HepG2 (cell line): Measurements from ENCODE around the gene LDLRAD3. TPM values are rescaled to one million over a fixed set of nuclear protein-coding genes. Genes with fewer than 3 reads are reported as not detected.

Experiments used
- ATAC-seq: fragments of 200-7000 bp; cut with Tn5 transposase; 3 replicates; pipeline ENCODE4 v1.9.1; 2020; ENCODE audit warnings: mild to moderate bottlenecking, moderate library complexity
- BruUV-seq: library from RNA; stranded (reverse); fragments of 400-500 nt; replicated peaks from 2 replicates; lab custom pipeline; 2021; lab: Mats Ljungman, UMichigan
- CTCF ChIA-PET: fragments of 300-600 bp; formaldehyde crosslinking; extraction: SDS; loops from one replicate; lab custom pipeline; 2021; ENCODE audit warnings: low total read pairs, inconsistent platforms, low intra/inter-chr PET ratio; lab: Yijun Ruan, JAX
- POLR2A ChIA-PET: fragments of 350-600 bp; sonication (Branson Sonifier 250); formaldehyde crosslinking; loops from one replicate; lab custom pipeline; 2020; ENCODE audit warnings: antibody characterized with exemption, inconsistent platforms; lab: Yijun Ruan, JAX
- DNase-seq: peaks from one replicate; pipeline ENCODE4 v3.0.0-alpha.2; 2015; ENCODE audit warnings: low spot score
- FAIRE-seq: peaks from 3 replicates; lab custom pipeline; 2011; peaks lifted over from hg19 to GRCh38; lab: Jason Lieb, UNC
- H2AFZ ChIP-seq: one replicate; pipeline ENCODE4 v1.6.1; 2011; ENCODE audit warnings: low read length, inconsistent platforms
- H3K27ac ChIP-seq: fragments of 300-600 bp; 3 replicates; pipeline ENCODE4 v1.8.0; 2011; ENCODE audit warnings: mixed run types, mild to moderate bottlenecking, mixed read lengths, low read length, inconsistent platforms; ENCODE audit not compliant: insufficient read depth; ENCODE audit errors: extremely low read length
- H3K27me3 ChIP-seq, 2 experiments: fragments of 200-600 bp in 1 of 2; 2 replicates in 1 of 2; 3 replicates in 1 of 2; pipeline versions ENCODE4 v1.6.0 to v1.8.0; 2011; ENCODE audit warnings: low read length in 2 of 2, mild to moderate bottlenecking in 2 of 2, moderate library complexity in 2 of 2, inconsistent platforms in 1 of 2; ENCODE audit not compliant: insufficient read depth in 2 of 2, control insufficient read depth in 1 of 2
- H3K36me3 ChIP-seq, 2 experiments: fragments of 200-600 bp in 1 of 2; replicated peaks in 1 of 2; 2 replicates in 1 of 2; 3 replicates in 1 of 2; pipeline versions ENCODE4 v1.5.1 to v1.8.0; 2011; ENCODE audit warnings: low read length in 2 of 2, inconsistent platforms in 1 of 2; ENCODE audit not compliant: insufficient read depth in 2 of 2, control insufficient read depth in 1 of 2
- H3K4me1 ChIP-seq: 2 replicates; pipeline ENCODE4 v1.5.1; 2012; ENCODE audit warnings: low read length, inconsistent platforms; ENCODE audit not compliant: insufficient read depth
- H3K4me2 ChIP-seq: 2 replicates; pipeline ENCODE4 v1.6.0; 2011; ENCODE audit warnings: low read depth, low read length, inconsistent platforms
- H3K4me3 ChIP-seq, 3 experiments: fragments of 200-600 bp in 1 of 3; sonication (generic), shearing (Covaris generic) in 1 of 3; replicated peaks in 1 of 3; 2 replicates each; pipeline ENCODE4 v1.5.1; 2011 to 2016; ENCODE audit warnings: low read length in 3 of 3, inconsistent platforms in 2 of 3, low read depth in 2 of 3, mild to moderate bottlenecking in 2 of 3, control low read depth in 1 of 3, mixed read lengths in 1 of 3; ENCODE audit not compliant: insufficient read depth in 1 of 3
- H3K79me2 ChIP-seq: one replicate; pipeline ENCODE4 v1.6.1; 2011; ENCODE audit warnings: low read length, inconsistent platforms; ENCODE audit not compliant: insufficient read depth
- H3K9ac ChIP-seq: 2 replicates; pipeline ENCODE4 v1.6.0; 2011; ENCODE audit warnings: mild to moderate bottlenecking, low read depth, low read length, inconsistent platforms; ENCODE audit not compliant: insufficient read depth
- H3K9me3 ChIP-seq: 2 replicates; pipeline ENCODE4 v1.5.1; 2012; ENCODE audit warnings: mild to moderate bottlenecking, low read length
- H4K20me1 ChIP-seq: 2 replicates; pipeline ENCODE4 v1.6.0; 2011; ENCODE audit warnings: inconsistent platforms, mild to moderate bottlenecking, low read length, moderate library complexity; ENCODE audit not compliant: insufficient read depth
- CBX2 ChIP-seq, 2 experiments: fragments of 200-600 bp in 1 of 2; sonication (generic); formaldehyde crosslinking in 1 of 2; IDR thresholded peaks; 2 replicates each; pipeline versions ENCODE4 v1.7.0 to v1.8.1; 2018 to 2022; ENCODE audit warnings: low read depth in 2 of 2, low read length in 1 of 2, mild to moderate bottlenecking in 1 of 2, missing genetic modification reagents in 1 of 2
- FOXP1 ChIP-seq, 2 experiments: fragments of 450-650 bp in 1 of 2; IDR thresholded peaks; 2 replicates each; pipeline ENCODE4 v1.6.1; 2017 to 2018; ENCODE audit warnings: antibody characterized with exemption in 1 of 2
- HNRNPL ChIP-seq: fragments of 200-400 bp; formaldehyde crosslinking; IDR thresholded peaks from 2 replicates; pipeline ENCODE4 v1.6.1; 2017; ENCODE audit warnings: mild to moderate bottlenecking, low read depth, low read length
- HOMEZ ChIP-seq: IDR thresholded peaks from 2 replicates; pipeline ENCODE4 v1.6.1; 2016; ENCODE audit warnings: low read depth
- JDP2 ChIP-seq: sonication (generic); formaldehyde crosslinking; IDR thresholded peaks from 2 replicates; pipeline ENCODE4 v1.8.1; 2022; ENCODE audit warnings: missing genetic modification reagents, borderline replicate concordance
- MED8 ChIP-seq: sonication (generic); formaldehyde crosslinking; IDR thresholded peaks from 2 replicates; pipeline ENCODE4 v1.8.1; 2023; ENCODE audit warnings: mild to moderate bottlenecking, missing genetic modification reagents; ENCODE audit not compliant: insufficient replicate concordance
- NAIF1 ChIP-seq: sonication (generic); formaldehyde crosslinking; IDR thresholded peaks from 2 replicates; pipeline ENCODE4 v1.5.0; 2020; ENCODE audit warnings: mild to moderate bottlenecking, missing genetic modification reagents, borderline replicate concordance
- PRMT3 ChIP-seq: sonication (generic); formaldehyde crosslinking; IDR thresholded peaks from 2 replicates; pipeline ENCODE4 v1.8.1; 2022; ENCODE audit warnings: low read depth, mild to moderate bottlenecking, moderate library complexity, missing genetic modification reagents, borderline replicate concordance
- SATB2 ChIP-seq: sonication (generic); formaldehyde crosslinking; IDR thresholded peaks from 2 replicates; pipeline ENCODE4 v1.5.0; 2020; ENCODE audit warnings: missing genetic modification reagents
- SNAI1 ChIP-seq: sonication (generic); formaldehyde crosslinking; IDR thresholded peaks from 2 replicates; pipeline ENCODE4 v1.5.0; 2020; ENCODE audit warnings: mild to moderate bottlenecking, missing genetic modification reagents, borderline replicate concordance
- TP53 ChIP-seq: sonication (generic); formaldehyde crosslinking; conservative IDR thresholded peaks from 2 replicates; pipeline ENCODE4 v1.4.0; 2020; ENCODE audit warnings: missing genetic modification reagents
- ZC3H4 ChIP-seq: sonication (generic); formaldehyde crosslinking; IDR thresholded peaks from 2 replicates; pipeline ENCODE4 v1.4.0; 2020; ENCODE audit warnings: missing genetic modification reagents, borderline replicate concordance
- ZFY ChIP-seq: sonication (generic); formaldehyde crosslinking; IDR thresholded peaks from 2 replicates; pipeline ENCODE4 v1.4.0; 2020; ENCODE audit warnings: missing genetic modification reagents
- ZNF234 ChIP-seq: sonication (generic); formaldehyde crosslinking; conservative IDR thresholded peaks from 2 replicates; pipeline ENCODE4 v1.5.1; 2020; ENCODE audit warnings: mild to moderate bottlenecking, missing genetic modification reagents
- ZNF3 ChIP-seq: IDR thresholded peaks from 2 replicates; pipeline ENCODE4 v1.7.0; 2017; ENCODE audit warnings: inconsistent platforms
- ZNF549 ChIP-seq: sonication (generic); formaldehyde crosslinking; IDR thresholded peaks from 2 replicates; pipeline ENCODE4 v1.5.0; 2020; ENCODE audit warnings: missing genetic modification reagents
- ZNF891 ChIP-seq: sonication (generic); formaldehyde crosslinking; IDR thresholded peaks from 2 replicates; pipeline ENCODE4 v1.5.0; 2020; ENCODE audit warnings: mild to moderate bottlenecking, missing genetic modification reagents
- WGBS: methylation state at CpG from one replicate; pipeline ENCODE4 v1.1.6; 2017; ENCODE audit warnings: low lambda C conversion rate; 5-methylcytosine and 5-hydroxymethylcytosine counted together
- in situ Hi-C: cut with HindIII; loops from 2 replicates; pipeline ENCODE4 v1.10.0; 2017; ENCODE audit warnings: low pct_unique_long_range_greater_than_20kb; ENCODE audit not compliant: extremely low pct_ligation_motif_present
- intact Hi-C: fragments of 100-400 bp; cut with micrococcal nuclease; formaldehyde crosslinking; loops from one replicate; pipeline ENCODE4 v1.10.0; 2022; ENCODE audit not compliant: unreplicated experiment
- polyA plus RNA-seq, 8 experiments: library from polyadenylated mRNA; depleted of rRNA in 3 of 8; stranded (reverse) in 7 of 8; unstranded in 1 of 8; fragments of >200 nt; fragmentation: Illumina TruSeq in 4 of 8; extraction: Trizol in 4 of 8; gene quantifications; 2 replicates each; pipeline versions ENCODE4 v1.2.1 to v1.2.3, GENCODE V29; 2011 to 2016; ENCODE audit warnings: low read depth in 4 of 8, missing spikeins in 1 of 8, mixed read lengths in 1 of 8; ENCODE audit not compliant: insufficient read depth in 1 of 8
- total RNA-seq, 5 experiments: library from RNA; depleted of rRNA; stranded (reverse); fragments of >200 nt; fragmentation: Illumina TruSeq; extraction: Trizol; gene quantifications; 2 replicates each; pipeline ENCODE4 v1.2.3, GENCODE V29; 2016; ENCODE audit warnings: low read depth in 1 of 5
- TF ChIP-seq, protein P1 (sequence below): sonication (generic); formaldehyde crosslinking; IDR thresholded peaks from 2 replicates; pipeline ENCODE4 v1.4.0; 2020; ENCODE audit warnings: missing genetic modification reagents

Gene LDLRAD3
- total and polyA plus RNA-seq, 2 of the 13 experiments (the other 11 are each of a cell fraction or from before 2014, with no cell fraction given) = 0.50 to 0.60 TPM

DNA sequence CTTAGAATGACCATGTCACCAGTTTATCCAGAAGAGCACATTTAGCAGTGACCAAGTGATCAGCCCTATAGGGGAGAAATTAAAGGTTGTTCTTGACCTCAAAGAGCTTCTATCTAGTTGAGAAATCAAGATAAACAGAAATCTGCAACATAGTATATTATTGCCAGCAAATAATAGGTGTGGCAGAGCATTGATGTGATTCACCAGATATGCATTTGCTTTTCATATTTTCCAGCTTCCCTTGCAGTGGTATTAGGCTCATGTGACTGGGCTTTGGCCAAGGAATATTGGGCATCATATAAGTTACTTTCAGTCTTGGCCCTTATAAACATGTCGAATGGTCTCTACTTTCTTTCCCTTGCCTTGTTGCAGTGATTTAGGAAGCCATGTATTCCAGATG is 310.9 kb downstream of the LDLRAD3 start:
- CTCF ChIA-PET = no interaction called here
- in situ Hi-C loops = loop anchor here (25.0 kb wide), 1 partner anchor 767 kb away; no protein-coding TSS in a partner anchor

DNA sequence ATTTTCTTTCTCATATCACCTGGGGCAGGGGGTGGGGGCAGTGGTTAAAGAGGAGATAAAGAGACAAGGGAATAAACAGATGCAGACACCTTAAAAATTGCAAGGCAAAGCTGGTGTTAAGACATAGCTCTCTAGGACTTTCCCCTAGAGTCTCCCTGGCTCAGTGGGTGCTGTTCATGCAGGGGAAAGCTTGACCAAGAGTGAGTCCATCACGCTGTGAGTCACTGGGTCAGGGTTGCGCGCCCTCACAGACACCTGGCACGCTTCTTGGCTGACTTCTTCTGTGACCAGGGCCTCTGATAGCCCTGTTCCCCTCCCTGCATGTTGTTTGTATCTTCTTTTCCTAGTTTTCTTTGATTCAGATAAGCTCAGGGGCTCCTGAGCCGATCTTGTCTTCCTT is 313.5 kb downstream of the LDLRAD3 start:
- no peak for FAIRE-seq
- POLR2A ChIA-PET = no interaction called here
- Histone ChIP-seq H3K27me3 (peaks cover 3 to 28% of the 10 kb centered on the region in 2 experiments; a peak in 4 of 5 replicates), H3K9me3 (no peaks in the 10 kb centered on the region), H3K4me1 (no peaks in the 10 kb centered on the region), H3K79me2 (no peaks in the 10 kb centered on the region), H3K4me2 (no peak overlapping the region), H3K9ac (no peak overlapping the region), H2AFZ (no peak overlapping the region), H3K4me3 (no peak overlapping the region), H4K20me1 (no peaks in the 10 kb centered on the region), H3K36me3 (no peaks in the 10 kb centered on the region), H3K27ac (no peak overlapping the region)
- DNase-seq = no peak
- no peak for ATAC-seq
- BruUV-seq = no TSS peak
- intact Hi-C loops = loop anchor here (5.0 kb wide), 1 partner anchor 435 kb away; no protein-coding TSS in a partner anchor
- WGBS = 25% methylated on average over 4 of the region's 5 CpGs
- CTCF ChIA-PET = no interaction called here
- in situ Hi-C loops = loop anchor here (25.0 kb wide), 1 partner anchor 770 kb away; no protein-coding TSS in a partner anchor
- no peak for TF ChIP-seq ZNF891 (CRISPR knock-in tag)
- TF ChIP-seq SATB2 = no peak
- no peak for TF ChIP-seq PRMT3
- no peak for TF ChIP-seq SNAI1 (CRISPR knock-in tag)
- TF ChIP-seq HOMEZ = no peak
- no peak for TF ChIP-seq TP53 (CRISPR knock-in tag)
- TF ChIP-seq ZNF234 = no peak
- TF ChIP-seq ZC3H4 = no peak
- TF ChIP-seq, protein P1, sequence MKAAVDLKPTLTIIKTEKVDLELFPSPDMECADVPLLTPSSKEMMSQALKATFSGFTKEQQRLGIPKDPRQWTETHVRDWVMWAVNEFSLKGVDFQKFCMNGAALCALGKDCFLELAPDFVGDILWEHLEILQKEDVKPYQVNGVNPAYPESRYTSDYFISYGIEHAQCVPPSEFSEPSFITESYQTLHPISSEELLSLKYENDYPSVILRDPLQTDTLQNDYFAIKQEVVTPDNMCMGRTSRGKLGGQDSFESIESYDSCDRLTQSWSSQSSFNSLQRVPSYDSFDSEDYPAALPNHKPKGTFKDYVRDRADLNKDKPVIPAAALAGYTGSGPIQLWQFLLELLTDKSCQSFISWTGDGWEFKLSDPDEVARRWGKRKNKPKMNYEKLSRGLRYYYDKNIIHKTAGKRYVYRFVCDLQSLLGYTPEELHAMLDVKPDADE (CRISPR knock-in tag) = no peak
- no peak for TF ChIP-seq ZNF549 (CRISPR knock-in tag)
- no peak for TF ChIP-seq CBX2 (IDR thresholded peaks at IDR 0.05; ENCODE audit: low read depth, low read length)
- TF ChIP-seq CBX2 (CRISPR knock-in tag; IDR thresholded peaks at IDR 0.05; ENCODE audit: low read depth) = no peak
- no peak for TF ChIP-seq ZNF3 (CRISPR knock-in tag)

More for the DNA sequence above, 310.9 kb downstream of the LDLRAD3 start:
- FAIRE-seq (no peak), ATAC-seq (no peak)
- no peak overlapping the region for H2AFZ ChIP-seq
- H4K20me1 ChIP-seq = no peaks in the 10 kb centered on the region
- H3K9ac ChIP-seq = no peak overlapping the region
- H3K4me2 ChIP-seq = no peak overlapping the region
- H3K79me2 ChIP-seq = no peaks in the 10 kb centered on the region
- no peak overlapping the region for H3K4me3 ChIP-seq
- H3K9me3 ChIP-seq = no peaks in the 10 kb centered on the region
- 0% methylated on average over 1 of the region's 1 CpG for WGBS
- peaks cover 3 to 15% of the 10 kb centered on the region in 2 experiments; a peak in 4 of 5 replicates for H3K27me3 ChIP-seq
- no peaks in the 10 kb centered on the region for H3K4me1 ChIP-seq
- TF ChIP-seq HNRNPL (no peak), JDP2 (CRISPR knock-in tag) (no peak), FOXP1 (IDR thresholded peaks at IDR 0.05) (no peak), FOXP1 (CRISPR knock-in tag; IDR thresholded peaks at IDR 0.05) (no peak), NAIF1 (CRISPR knock-in tag) (no peak), MED8 (CRISPR knock-in tag) (no peak), ZFY (CRISPR knock-in tag) (no peak)
- TF ChIP-seq, all 625 proteins: peak for 0
- intact Hi-C loops = loop anchor here (5.0 kb wide), 1 partner anchor 432 kb away; no protein-coding TSS in a partner anchor
- Histone ChIP-seq H3K27ac (no peak overlapping the region), H3K36me3 (no peaks in the 10 kb centered on the region)
- POLR2A ChIA-PET = no interaction called here
- DNase-seq = no peak
- no TSS peak for BruUV-seq
